Measurements from ENCODE around the gene PDZRN4. TPM values are rescaled to one million over a fixed set of nuclear protein-coding genes. Genes with fewer than 3 reads are reported as not detected.

Gene PDZRN4
- total RNA-seq, 6 donors from 2014 or later = 0.17 to 1.3 (median 0.61) TPM; not detected in 1

- no peak for TF ChIP-seq CTCF (IDR thresholded peaks at IDR 0.05)
- no peaks in the 10 kb centered on the region for H3K27me3 ChIP-seq
- 37 to 38% methylated on average over 1 of the region's 1 CpG for WGBS, 2 donors
- H3K27ac ChIP-seq = no peak overlapping the region
- no peak for DNase-seq
- H3K9me3 ChIP-seq = no peaks in the 10 kb centered on the region
- ATAC-seq (ENCODE audit: low FRiP score in 2 of 2) = no peak
- H3K36me3 ChIP-seq = no peaks in the 10 kb centered on the region
- H3K4me1 ChIP-seq = no peaks in the 10 kb centered on the region
- H3K4me3 ChIP-seq = no peak overlapping the region
Observed at GRCh38 chr12:41334390-41334789, 146.3 kb downstream of the PDZRN4 start.

- WGBS, 2 donors = 34 to 96% methylated on average over 3 of the region's 3 CpGs
- no peaks in the 10 kb centered on the region for H3K4me1 ChIP-seq
- TF ChIP-seq POLR2AphosphoS5 (IDR thresholded peaks at IDR 0.05) (no peak), EP300 (IDR thresholded peaks at IDR 0.05) (no peak), POLR2A (IDR thresholded peaks at IDR 0.05) (no peak), CTCF (IDR thresholded peaks at IDR 0.05) (no peak)
- no peaks in the 10 kb centered on the region for H3K27me3 ChIP-seq
- DNase-seq = no peak
- H3K4me3 ChIP-seq = no peak overlapping the region
- no peaks in the 10 kb centered on the region for H3K36me3 ChIP-seq
- no peaks in the 10 kb centered on the region for H3K9me3 ChIP-seq
- ATAC-seq (ENCODE audit: low FRiP score in 2 of 2) = no peak
- no peak overlapping the region for H3K27ac ChIP-seq
Observed at GRCh38 chr12:41336041-41336549, 148.0 kb downstream of the PDZRN4 start.

- H3K36me3 ChIP-seq = no peaks in the 10 kb centered on the region
- no peaks in the 10 kb centered on the region for H3K4me1 ChIP-seq
- no peak for ATAC-seq (ENCODE audit: low FRiP score in 2 of 2)
Observed at GRCh38 chr12:41339784-41340183, 151.7 kb downstream of the PDZRN4 start.

GRCh38 chr12:41344776-41345470, 156.8 kb downstream of the PDZRN4 start:
- no peaks in the 10 kb centered on the region for H3K9me3 ChIP-seq
- DNase-seq (no peak), ATAC-seq (ENCODE audit: low FRiP score in 2 of 2) (peak in 1 of 2 donors; percentile 17)
- 66 to 75% methylated on average over 8 of the region's 8 CpGs for WGBS, 2 donors
- no peaks in the 10 kb centered on the region for H3K27me3 ChIP-seq
- H3K4me1 ChIP-seq = no peaks in the 10 kb centered on the region
- TF ChIP-seq EP300 (IDR thresholded peaks at IDR 0.05) = no peak
- no peaks in the 10 kb centered on the region for H3K36me3 ChIP-seq
- H3K4me3 ChIP-seq = no peak overlapping the region
- no peak overlapping the region for H3K27ac ChIP-seq

More at GRCh38 chr12:41339784-41340183, 151.7 kb downstream of the PDZRN4 start:
- Histone ChIP-seq H3K9me3 (no peaks in the 10 kb centered on the region), H3K27me3 (no peaks in the 10 kb centered on the region), H3K27ac (no peak overlapping the region), H3K4me3 (no peak overlapping the region)
- no peak for TF ChIP-seq POLR2A (IDR thresholded peaks at IDR 0.05)
- no peak for TF ChIP-seq EP300 (IDR thresholded peaks at IDR 0.05)
- no peak for TF ChIP-seq POLR2AphosphoS5 (IDR thresholded peaks at IDR 0.05)
- no peak for TF ChIP-seq CTCF (IDR thresholded peaks at IDR 0.05)
- no peak for DNase-seq

GRCh38 chr12:41348198-41348597, 160.1 kb downstream of the PDZRN4 start:
- TF ChIP-seq POLR2AphosphoS5 (IDR thresholded peaks at IDR 0.05) = no peak
- TF ChIP-seq CTCF (IDR thresholded peaks at IDR 0.05) = no peak
- no peak for TF ChIP-seq POLR2A (IDR thresholded peaks at IDR 0.05)
- TF ChIP-seq EP300 (IDR thresholded peaks at IDR 0.05) = no peak
- DNase-seq = no peak
- no peak overlapping the region for H3K27ac ChIP-seq
- H3K36me3 ChIP-seq = no peaks in the 10 kb centered on the region
- H3K27me3 ChIP-seq = no peaks in the 10 kb centered on the region
- H3K9me3 ChIP-seq = no peaks in the 10 kb centered on the region
- H3K4me1 ChIP-seq = no peaks in the 10 kb centered on the region
- 77 to 86% methylated on average over 1 of the region's 1 CpG for WGBS, 2 donors
- ATAC-seq (ENCODE audit: low FRiP score in 2 of 2) = no peak
- H3K4me3 ChIP-seq = no peak overlapping the region
